GM19463 (cell line): Measurements from ENCODE around the gene KAT14.
"Not testable (repeated sequence)": the region's sequence is repeated elsewhere in the genome, so short reads cannot be mapped to it uniquely, and the experiment has no call there.

Source experiments
- ATAC-seq: cut with Tn5 transposase; IDR thresholded peaks from one replicate; pipeline ENCODE4 v1.9.1; 2021; ENCODE audit warnings: mild to moderate bottlenecking, moderate library complexity; ENCODE audit not compliant: unreplicated experiment

KAT14 gene

GRCh38 chr20:18218280-18218679 is 80.6 kb downstream of the KAT14 start:
- ATAC-seq = no peak

- no peak for ATAC-seq
Measured at GRCh38 chr20:18223409-18223808, 85.7 kb downstream of the KAT14 start.

GRCh38 chr20:18224968-18225568 is 87.4 kb downstream of the KAT14 start:
- no peak for ATAC-seq

GRCh38 chr20:18225632-18226031 is 88.0 kb downstream of the KAT14 start:
- no peak for ATAC-seq

- not testable (repeated sequence) for ATAC-seq
Measured at GRCh38 chr20:18226741-18227140, 89.1 kb downstream of the KAT14 start.

- ATAC-seq = no peak
Measured at GRCh38 chr20:18233408-18233943, 95.8 kb downstream of the KAT14 start.
